ENCODE measurements around the gene CCDC88C. TPM values are rescaled to one million over a fixed set of nuclear protein-coding genes. Genes with fewer than 3 reads are reported as not detected.

Gene CCDC88C
- total RNA-seq, 1 donor from 2014 or later, result 16.4 TPM

- DNase-seq (ENCODE audit: low read depth), result no peak
- no peak overlapping the region for H3K4me3 ChIP-seq (ENCODE audit: low read depth, low read length)
- TF ChIP-seq CTCF (conservative IDR thresholded peaks at IDR 0.05; ENCODE audit: low read depth, low read length), result no peak
Measured at GRCh38 chr14:91377700-91378652, 39.6 kb downstream of the CCDC88C start.

DNA sequence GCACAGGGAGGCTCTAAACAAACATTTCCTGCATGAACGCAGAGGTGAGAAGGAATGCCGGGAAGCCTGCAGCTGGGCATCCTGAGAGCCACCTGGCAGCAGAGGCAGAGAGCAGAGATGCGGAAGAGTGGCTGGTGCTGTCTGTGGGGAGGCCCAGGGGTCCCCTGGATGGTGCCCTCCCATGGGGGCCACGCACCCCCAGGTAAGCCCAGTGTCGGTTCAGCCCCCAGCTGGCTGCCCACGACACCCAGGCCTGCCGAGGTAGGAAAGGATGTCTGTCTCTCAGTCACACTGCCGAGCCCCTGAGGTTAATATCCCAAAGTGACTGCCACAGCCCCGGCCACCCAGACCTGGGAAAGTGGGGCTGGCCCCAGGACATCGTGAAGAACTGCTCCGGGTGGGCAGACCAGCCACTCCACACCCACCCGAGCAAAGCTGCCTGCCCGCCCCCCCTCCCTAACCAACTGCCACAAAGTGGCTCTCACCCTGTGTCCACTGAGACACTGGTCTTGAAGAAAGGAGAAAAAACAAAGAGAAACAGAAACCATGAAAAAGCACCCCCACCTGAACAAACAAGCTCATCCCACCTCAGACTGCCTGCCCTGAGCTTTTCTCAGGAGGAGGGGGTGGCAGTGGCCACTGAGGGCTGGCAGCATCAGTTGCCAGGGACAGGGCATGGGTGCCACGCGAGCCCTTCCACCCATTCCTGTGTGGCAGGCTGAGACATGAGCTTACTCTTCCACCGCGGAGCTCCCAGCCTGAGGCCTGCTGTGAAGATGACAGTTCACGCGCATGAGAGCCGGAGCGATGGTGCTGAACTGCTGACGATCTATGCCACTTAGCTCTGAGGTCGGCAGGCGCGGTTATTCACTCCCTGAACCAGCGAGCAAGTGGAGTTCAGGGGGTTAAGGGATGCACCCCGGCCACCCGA lies 40.8 kb downstream of the CCDC88C start:
- no peak overlapping the region for H3K4me3 ChIP-seq (ENCODE audit: low read depth, low read length)
- no peak for TF ChIP-seq CTCF (conservative IDR thresholded peaks at IDR 0.05; ENCODE audit: low read depth, low read length)
- DNase-seq (ENCODE audit: low read depth), result no peak

DNA sequence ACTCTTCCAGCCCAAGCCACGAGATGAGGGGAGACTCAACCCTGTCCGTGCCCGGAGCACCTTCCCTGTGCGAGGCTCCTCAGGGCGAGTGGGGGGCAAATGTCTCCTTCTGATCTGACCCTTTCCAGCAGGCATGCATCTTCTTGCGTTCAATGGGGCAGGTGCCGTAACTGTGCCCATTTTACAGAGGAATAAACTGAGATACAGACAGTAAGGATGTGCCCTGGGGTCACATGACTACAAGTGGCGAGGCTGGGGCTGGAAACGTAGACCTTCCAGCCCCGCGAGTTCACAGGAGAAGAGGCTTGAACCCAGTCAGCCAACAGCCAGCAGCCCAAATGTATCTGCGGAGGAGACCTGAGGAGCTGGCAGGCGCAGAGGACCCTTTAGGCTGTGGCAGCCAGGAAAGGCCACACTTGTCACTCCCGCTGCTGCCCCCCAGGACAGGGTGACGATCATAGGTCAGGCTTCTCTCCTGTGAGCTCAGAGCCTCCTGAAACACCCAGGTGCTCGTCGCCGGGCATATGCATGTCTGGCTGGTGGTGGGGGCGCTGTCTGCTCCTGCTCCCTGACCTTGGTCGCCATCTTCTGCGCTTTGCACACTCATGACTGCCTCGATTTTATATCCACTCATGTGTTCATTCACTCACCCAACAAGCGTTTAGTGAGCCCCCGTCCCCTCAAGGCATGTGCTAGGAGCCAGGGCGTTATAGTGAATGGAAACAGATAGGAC lies 41.7 kb downstream of the CCDC88C start:
- no peak overlapping the region for H3K4me3 ChIP-seq (ENCODE audit: low read depth, low read length)
- no peak for DNase-seq (ENCODE audit: low read depth)
- TF ChIP-seq CTCF (conservative IDR thresholded peaks at IDR 0.05; ENCODE audit: low read depth, low read length), result no peak

DNA sequence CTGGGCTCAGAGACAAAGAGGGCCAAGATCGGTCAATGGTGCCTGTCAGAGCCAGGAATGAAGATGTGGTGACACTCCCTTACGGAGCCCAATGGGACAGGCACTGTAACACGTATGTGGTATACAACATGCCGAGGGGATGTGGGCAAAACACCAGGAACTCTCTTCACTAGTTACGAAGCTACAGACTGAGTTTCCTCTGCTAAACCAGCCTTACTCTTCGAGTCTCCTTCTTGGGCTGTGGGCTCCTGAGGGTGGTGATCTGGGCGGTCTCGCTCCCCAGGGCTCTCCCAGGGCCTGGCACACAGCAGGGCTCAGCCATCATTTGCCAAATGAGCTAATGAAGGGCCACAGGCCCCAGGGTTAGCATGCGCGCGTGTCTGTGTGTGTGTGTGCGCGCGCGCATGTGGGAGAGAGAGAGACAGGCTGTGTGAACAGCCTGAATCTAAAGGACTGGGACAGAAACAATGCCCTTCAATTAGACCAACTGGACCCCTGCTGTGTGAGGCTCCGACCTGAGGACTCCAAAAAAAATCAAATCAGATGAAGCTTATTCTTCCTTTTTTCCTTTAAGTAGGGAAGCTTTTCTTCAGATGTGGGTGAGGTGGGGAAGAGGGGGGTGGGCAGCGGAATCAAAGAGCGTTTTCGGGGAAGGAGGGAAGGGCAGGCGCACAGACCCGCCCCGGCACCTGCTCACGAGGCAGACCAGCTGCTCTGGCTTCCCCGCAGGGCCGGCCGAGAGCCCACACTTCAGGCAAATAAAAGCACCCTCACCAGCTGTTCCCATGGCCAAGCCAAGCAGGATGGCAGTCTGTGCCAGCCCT lies 42.5 kb downstream of the CCDC88C start:
- DNase-seq (ENCODE audit: low read depth), result no peak
- no peak overlapping the region for H3K4me3 ChIP-seq (ENCODE audit: low read depth, low read length)
- TF ChIP-seq CTCF (conservative IDR thresholded peaks at IDR 0.05; ENCODE audit: low read depth, low read length), result no peak

GRCh38 chr14:91374287-91374878 lies 43.2 kb downstream of the CCDC88C start:
- no peak for TF ChIP-seq CTCF (conservative IDR thresholded peaks at IDR 0.05; ENCODE audit: low read depth, low read length)
- no peak for DNase-seq (ENCODE audit: low read depth)
- H3K4me3 ChIP-seq (ENCODE audit: low read depth, low read length), result no peak overlapping the region
